K562 (cell line): ENCODE data around the gene TMEM217. TPM values are rescaled to one million over a fixed set of nuclear protein-coding genes. Genes with fewer than 3 reads are reported as not detected.

Experiments
- CTBP1 ChIP-seq: fragments of 450-650 bp; IDR thresholded peaks from 2 replicates; pipeline ENCODE4 v1.6.1; 2016; ENCODE audit warnings: borderline replicate concordance
- FOXM1 ChIP-seq, 2 experiments: fragments of 450-650 bp in 1 of 2; sonication (generic) in 1 of 2; formaldehyde crosslinking in 1 of 2; IDR thresholded peaks; 2 replicates each; pipeline versions ENCODE4 v1.6.1 to v1.9.0; 2017 to 2022; ENCODE audit warnings: low read depth in 2 of 2, mild to moderate bottlenecking in 2 of 2, missing genetic modification reagents in 1 of 2, moderate library complexity in 1 of 2
- GATAD2B ChIP-seq: fragments of 450-650 bp; IDR thresholded peaks from 2 replicates; pipeline ENCODE4 v1.6.1; 2017; ENCODE audit warnings: mild to moderate bottlenecking, borderline replicate concordance
- KDM1A ChIP-seq, 2 experiments: fragments of 450-650 bp; IDR thresholded peaks; 2 replicates each; pipeline ENCODE4 v1.6.1; 2016; ENCODE audit warnings: mild to moderate bottlenecking in 2 of 2
- KHSRP ChIP-seq: fragments of 450-650 bp; IDR thresholded peaks from 2 replicates; pipeline ENCODE4 v1.6.1; 2017
- KLF16 ChIP-seq: IDR thresholded peaks from 2 replicates; pipeline ENCODE4 v1.6.1; 2016; ENCODE audit warnings: antibody characterized with exemption
- MECOM ChIP-seq: fragments of 250-450 bp; sonication (Bioruptor Pico); IDR thresholded peaks from 2 replicates; pipeline ENCODE4 v1.8.0; 2022; ENCODE audit warnings: inconsistent platforms
- RAD21 ChIP-seq, 2 experiments: fragments of 250-450 bp in 1 of 2; fragments of 450-650 bp in 1 of 2; sonication (Bioruptor Pico) in 1 of 2; formaldehyde crosslinking in 1 of 2; IDR thresholded peaks in 1 of 2; conservative IDR thresholded peaks in 1 of 2; 2 replicates each; pipeline versions ENCODE4 v1.4.0 to v1.8.0; 2020 to 2022; ENCODE audit warnings: mild to moderate bottlenecking in 2 of 2, moderate library complexity in 1 of 2
- SAFB ChIP-seq: fragments of 200-400 bp; formaldehyde crosslinking; IDR thresholded peaks from 2 replicates; pipeline ENCODE4 v1.6.1; 2017; ENCODE audit warnings: low read depth, low read length, borderline replicate concordance
- SMARCC2 ChIP-seq: fragments of 450-650 bp; IDR thresholded peaks from 2 replicates; pipeline ENCODE4 v1.6.1; 2017; ENCODE audit warnings: antibody characterized with exemption, moderate library complexity, mild to moderate bottlenecking, low read depth
- SUPT5H ChIP-seq: fragments of 450-650 bp; IDR thresholded peaks from 2 replicates; pipeline ENCODE4 v1.6.1; 2016
- TEAD1 ChIP-seq, 2 experiments: fragments of 450-650 bp in 1 of 2; sonication (generic) in 1 of 2; formaldehyde crosslinking; IDR thresholded peaks; 2 replicates each; pipeline versions ENCODE4 v1.4.0 to v1.8.0; 2020 to 2022; ENCODE audit warnings: mild to moderate bottlenecking in 2 of 2, missing genetic modification reagents in 1 of 2
- ZC3H4 ChIP-seq: sonication (generic); formaldehyde crosslinking; IDR thresholded peaks from 2 replicates; pipeline ENCODE4 v1.9.0; 2021; ENCODE audit warnings: missing genetic modification reagents, borderline replicate concordance
- ZKSCAN8 ChIP-seq: fragments of 200-800 bp; sonication (Bioruptor generic); IDR thresholded peaks from 2 replicates; pipeline ENCODE4 v1.6.1; 2016; ENCODE audit warnings: missing genetic modification characterization, missing compliant biosample characterization
- ZNF431 ChIP-seq: sonication (generic); formaldehyde crosslinking; IDR thresholded peaks from 2 replicates; pipeline ENCODE4 v1.8.0; 2022; ENCODE audit warnings: mild to moderate bottlenecking, missing genetic modification reagents
- ZNF584 ChIP-seq: fragments of 200-800 bp; sonication (Bioruptor generic); IDR thresholded peaks from 2 replicates; pipeline ENCODE4 v1.6.1; 2016; ENCODE audit warnings: low read depth, mild to moderate bottlenecking, missing genetic modification characterization, missing compliant biosample characterization
- polyA plus RNA-seq, 8 experiments: library from polyadenylated mRNA; depleted of rRNA in 4 of 8; stranded (reverse) in 5 of 8; unstranded in 3 of 8; fragments of >200 nt; fragmentation: Nextera tagmentation in 2 of 8; fragmentation: Illumina TruSeq in 1 of 8; extraction: Ambion mirVana in 2 of 8; extraction: Trizol in 1 of 8; gene quantifications; 2 replicates each; pipeline versions ENCODE4 v1.2.1 to v1.2.3, GENCODE V29; 2011 to 2014; ENCODE audit warnings: inconsistent platforms in 1 of 8, missing spikeins in 1 of 8
- total RNA-seq, 7 experiments: library from RNA; depleted of rRNA in 6 of 7; stranded (reverse); fragments of >200 nt in 6 of 7; fragmentation: Illumina TruSeq in 2 of 7; extraction: Trizol in 2 of 7; gene quantifications; 2 replicates each; pipeline versions ENCODE4 v1.2.1 to v1.2.3, GENCODE V29; 2011 to 2021; ENCODE audit warnings: low replicate concordance in 1 of 7
- TF ChIP-seq, protein P1 (sequence below): fragments of 450-650 bp; formaldehyde crosslinking; IDR thresholded peaks from 2 replicates; pipeline ENCODE4 v1.4.0; 2020; ENCODE audit warnings: mild to moderate bottlenecking, moderate library complexity
- TF ChIP-seq, protein P2 (sequence below): sonication (generic); IDR thresholded peaks from 2 replicates; pipeline ENCODE4 v1.6.1; 2016
- TF ChIP-seq, protein P3 (sequence below): fragments of 250-450 bp; sonication (Bioruptor Pico); IDR thresholded peaks from 2 replicates; pipeline ENCODE4 v1.8.0; 2022; ENCODE audit warnings: moderate library complexity, mild to moderate bottlenecking, inconsistent platforms
- TF ChIP-seq, protein P4 (sequence below), 2 experiments: IDR thresholded peaks in 1 of 2; conservative IDR thresholded peaks in 1 of 2; 2 replicates each; pipeline ENCODE4 v1.6.1; 2016; ENCODE audit warnings: low read depth in 2 of 2, mild to moderate bottlenecking in 1 of 2, missing compliant biosample characterization in 1 of 2, missing genetic modification characterization in 1 of 2, moderate library complexity in 1 of 2

TMEM217 gene
- total and polyA plus RNA-seq, 9 of the 15 experiments (the other 6 are each of a cell fraction or from before 2014, with no cell fraction given), result 1.3 to 8.0 (median 1.9) TPM

DNA sequence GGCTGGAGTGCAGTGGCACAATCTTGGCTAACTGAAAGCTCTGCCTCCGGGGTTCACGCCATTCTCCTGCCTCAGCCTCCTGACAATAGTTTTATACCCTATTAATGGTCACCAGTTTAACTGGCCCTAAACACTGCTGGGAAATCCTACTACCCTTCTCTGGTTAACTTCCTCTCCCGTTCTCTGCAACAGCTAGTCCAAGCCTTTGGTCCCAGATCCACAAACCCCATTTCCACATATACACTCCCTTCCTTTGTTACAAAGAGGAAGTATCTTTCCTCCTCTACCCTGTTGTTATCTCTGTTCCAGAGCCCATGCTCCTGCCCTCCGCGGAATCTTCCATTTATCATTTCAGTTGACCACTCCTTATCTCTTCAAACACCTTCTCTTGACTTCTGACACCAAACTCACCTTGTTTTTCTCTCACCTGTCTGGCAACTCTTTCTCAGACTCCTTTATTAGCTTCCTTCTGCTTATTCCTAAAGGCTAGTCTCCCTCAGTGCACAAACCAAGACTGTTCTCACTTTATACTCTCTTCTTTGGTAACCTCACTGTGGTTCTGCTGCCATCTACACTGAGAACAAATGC is 25.4 kb downstream of the TMEM217 start (continued):
- TF ChIP-seq, protein P1, sequence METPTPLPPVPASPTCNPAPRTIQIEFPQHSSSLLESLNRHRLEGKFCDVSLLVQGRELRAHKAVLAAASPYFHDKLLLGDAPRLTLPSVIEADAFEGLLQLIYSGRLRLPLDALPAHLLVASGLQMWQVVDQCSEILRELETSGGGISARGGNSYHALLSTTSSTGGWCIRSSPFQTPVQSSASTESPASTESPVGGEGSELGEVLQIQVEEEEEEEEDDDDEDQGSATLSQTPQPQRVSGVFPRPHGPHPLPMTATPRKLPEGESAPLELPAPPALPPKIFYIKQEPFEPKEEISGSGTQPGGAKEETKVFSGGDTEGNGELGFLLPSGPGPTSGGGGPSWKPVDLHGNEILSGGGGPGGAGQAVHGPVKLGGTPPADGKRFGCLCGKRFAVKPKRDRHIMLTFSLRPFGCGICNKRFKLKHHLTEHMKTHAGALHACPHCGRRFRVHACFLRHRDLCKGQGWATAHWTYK, result peak; percentile 82
- TF ChIP-seq, protein P2, sequence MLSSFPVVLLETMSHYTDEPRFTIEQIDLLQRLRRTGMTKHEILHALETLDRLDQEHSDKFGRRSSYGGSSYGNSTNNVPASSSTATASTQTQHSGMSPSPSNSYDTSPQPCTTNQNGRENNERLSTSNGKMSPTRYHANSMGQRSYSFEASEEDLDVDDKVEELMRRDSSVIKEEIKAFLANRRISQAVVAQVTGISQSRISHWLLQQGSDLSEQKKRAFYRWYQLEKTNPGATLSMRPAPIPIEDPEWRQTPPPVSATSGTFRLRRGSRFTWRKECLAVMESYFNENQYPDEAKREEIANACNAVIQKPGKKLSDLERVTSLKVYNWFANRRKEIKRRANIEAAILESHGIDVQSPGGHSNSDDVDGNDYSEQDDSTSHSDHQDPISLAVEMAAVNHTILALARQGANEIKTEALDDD, result peak; percentile 93
- TF ChIP-seq, protein P3, sequence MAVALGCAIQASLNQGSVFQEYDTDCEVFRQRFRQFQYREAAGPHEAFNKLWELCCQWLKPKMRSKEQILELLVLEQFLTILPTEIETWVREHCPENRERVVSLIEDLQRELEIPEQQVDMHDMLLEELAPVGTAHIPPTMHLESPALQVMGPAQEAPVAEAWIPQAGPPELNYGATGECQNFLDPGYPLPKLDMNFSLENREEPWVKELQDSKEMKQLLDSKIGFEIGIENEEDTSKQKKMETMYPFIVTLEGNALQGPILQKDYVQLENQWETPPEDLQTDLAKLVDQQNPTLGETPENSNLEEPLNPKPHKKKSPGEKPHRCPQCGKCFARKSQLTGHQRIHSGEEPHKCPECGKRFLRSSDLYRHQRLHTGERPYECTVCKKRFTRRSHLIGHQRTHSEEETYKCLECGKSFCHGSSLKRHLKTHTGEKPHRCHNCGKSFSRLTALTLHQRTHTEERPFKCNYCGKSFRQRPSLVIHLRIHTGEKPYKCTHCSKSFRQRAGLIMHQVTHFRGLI (CRISPR knock-in tag), result 0 out of 2 replicates have a peak, but pooled peaks have one; percentile 29
- TF ChIP-seq SUPT5H, result peak; percentile 43; the same call in 1 of the 2 replicates
- TF ChIP-seq ZNF431 (CRISPR knock-in tag), result no peak
- TF ChIP-seq ZKSCAN8, result peak; percentile 38
- peak; percentile 88 for TF ChIP-seq FOXM1 (IDR thresholded peaks at IDR 0.05; ENCODE audit: low read depth)
- TF ChIP-seq FOXM1 (CRISPR knock-in tag; IDR thresholded peaks at IDR 0.05; ENCODE audit: low read depth), result no peak
- TF ChIP-seq KDM1A (IDR thresholded peaks at IDR 0.05), result peak; percentile 73 to 81; a peak in 3 of 4 replicates
- TF ChIP-seq, protein P4, sequence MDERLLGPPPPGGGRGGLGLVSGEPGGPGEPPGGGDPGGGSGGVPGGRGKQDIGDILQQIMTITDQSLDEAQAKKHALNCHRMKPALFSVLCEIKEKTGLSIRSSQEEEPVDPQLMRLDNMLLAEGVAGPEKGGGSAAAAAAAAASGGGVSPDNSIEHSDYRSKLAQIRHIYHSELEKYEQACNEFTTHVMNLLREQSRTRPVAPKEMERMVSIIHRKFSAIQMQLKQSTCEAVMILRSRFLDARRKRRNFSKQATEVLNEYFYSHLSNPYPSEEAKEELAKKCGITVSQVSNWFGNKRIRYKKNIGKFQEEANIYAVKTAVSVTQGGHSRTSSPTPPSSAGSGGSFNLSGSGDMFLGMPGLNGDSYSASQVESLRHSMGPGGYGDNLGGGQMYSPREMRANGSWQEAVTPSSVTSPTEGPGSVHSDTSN (CRISPR knock-in tag; IDR thresholded peaks at IDR 0.05; ENCODE audit: low read depth), result no peak; the same call in 1 of the 2 replicates
- TF ChIP-seq, protein P4 (tag; conservative IDR thresholded peaks at IDR 0.05; ENCODE audit: low read depth), result peak; percentile 97
- TF ChIP-seq GATAD2B, result peak; percentile 38; the same call in 1 of the 2 replicates
- peak; percentile 65; the same call in 1 of the 2 replicates for TF ChIP-seq ZNF584
- TF ChIP-seq ZC3H4 (CRISPR knock-in tag), result no peak
- TF ChIP-seq MECOM, result peak; percentile 97
- peak in 1 of 2 experiments; percentile 88; a peak in 2 of 4 replicates for TF ChIP-seq TEAD1 (CRISPR knock-in tag; IDR thresholded peaks at IDR 0.05)
- peak in 1 of 2 experiments; percentile 34; a peak in 1 of 4 replicates for TF ChIP-seq RAD21 (CRISPR knock-in tag; conservative IDR thresholded peaks at IDR 0.05 in 1 of 2, IDR thresholded peaks at IDR 0.05 in 1 of 2)
- TF ChIP-seq KHSRP, result peak; percentile 83
- peak; percentile 100 for TF ChIP-seq CTBP1
- TF ChIP-seq KLF16, result peak; percentile 83
- peak; percentile 95 for TF ChIP-seq SMARCC2
- TF ChIP-seq SAFB, result no peak
